Fibroblast of peridontal ligament (primary cell): ENCODE results near the gene PSAT1.

ENCODE experiments used
- DNase-seq: peaks from one replicate; pipeline ENCODE4 v3.0.0-alpha.2; 2010; ENCODE audit errors: extremely low read depth

The PSAT1 gene

DNA sequence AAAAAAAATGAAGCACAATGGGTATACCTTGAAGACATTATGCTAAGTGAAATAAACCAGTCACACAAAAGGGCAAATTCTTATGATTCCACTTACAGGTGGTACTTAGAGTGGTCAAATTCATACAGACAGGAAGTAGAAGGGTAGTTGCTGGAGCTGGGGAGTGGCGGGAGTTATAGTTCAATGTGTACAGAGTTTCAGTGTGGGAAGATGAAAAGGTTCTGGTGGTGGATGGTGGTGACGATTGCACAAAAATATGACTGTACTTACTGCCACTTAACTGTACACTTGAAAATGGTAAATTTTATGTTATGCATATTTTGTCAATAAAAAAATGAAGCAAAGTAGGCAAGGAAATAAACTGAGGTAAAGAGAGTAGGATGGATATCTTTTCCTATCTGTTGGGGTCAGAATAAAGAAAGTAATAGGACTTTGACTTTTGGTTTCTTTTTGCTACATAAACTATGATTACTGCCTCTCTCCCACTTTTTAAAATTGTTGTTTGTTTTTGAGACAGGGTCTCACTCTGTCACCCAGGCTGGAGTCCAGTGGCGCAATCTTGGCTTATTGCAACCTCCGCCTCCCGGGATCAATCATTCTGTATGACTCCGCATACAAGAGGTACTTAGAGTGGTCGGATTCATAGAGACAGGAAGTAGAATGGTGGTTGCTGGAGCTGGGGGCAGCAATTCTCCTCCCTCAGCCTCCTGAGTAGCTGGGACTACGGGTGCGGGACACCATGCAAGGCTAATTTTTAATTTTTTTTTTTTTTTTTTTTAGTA, 4.0 kb upstream of the PSAT1 start:
- no peak for DNase-seq

DNA sequence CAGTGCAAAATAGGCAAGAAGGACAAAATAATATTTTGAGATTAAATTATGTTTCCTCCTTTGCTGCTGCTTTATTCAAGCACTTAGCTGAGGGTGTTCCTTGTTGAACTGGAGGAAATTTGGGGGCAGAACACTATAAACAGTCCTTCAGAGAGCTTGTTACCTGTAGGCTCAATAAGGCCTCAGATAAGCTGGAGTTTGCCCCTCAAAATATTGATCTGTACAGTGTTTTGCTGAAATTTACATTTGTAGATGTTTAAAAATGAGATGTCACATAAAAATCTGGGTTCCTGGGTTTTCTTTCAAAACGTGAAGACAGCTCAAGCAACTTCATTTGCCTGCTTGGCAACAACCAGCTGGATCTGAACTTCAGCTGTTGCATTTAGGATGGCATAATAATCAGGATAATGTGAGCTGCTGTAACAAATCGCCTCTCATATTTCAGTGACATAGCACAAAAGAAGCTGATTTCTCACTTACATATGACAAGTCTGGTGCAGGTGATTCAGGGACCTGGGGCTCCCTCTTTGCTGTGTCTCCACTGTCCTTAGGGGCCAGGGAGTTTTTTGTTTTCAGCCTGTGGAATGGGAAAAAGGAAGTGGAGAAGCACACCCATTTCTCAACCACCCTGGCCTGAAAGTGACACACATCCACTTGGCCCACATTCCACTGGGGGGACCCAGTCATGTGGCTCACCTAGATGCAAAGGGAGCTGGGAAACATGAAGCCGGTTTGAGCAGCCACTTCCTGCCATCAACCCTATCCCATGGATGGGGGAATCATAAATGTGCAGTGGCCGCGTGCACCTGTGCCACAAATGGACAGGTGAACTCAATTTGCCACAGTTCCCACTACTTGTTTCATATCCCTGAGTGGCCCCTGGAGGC, 2.4 kb upstream of the PSAT1 start:
- DNase-seq = no peak

DNA sequence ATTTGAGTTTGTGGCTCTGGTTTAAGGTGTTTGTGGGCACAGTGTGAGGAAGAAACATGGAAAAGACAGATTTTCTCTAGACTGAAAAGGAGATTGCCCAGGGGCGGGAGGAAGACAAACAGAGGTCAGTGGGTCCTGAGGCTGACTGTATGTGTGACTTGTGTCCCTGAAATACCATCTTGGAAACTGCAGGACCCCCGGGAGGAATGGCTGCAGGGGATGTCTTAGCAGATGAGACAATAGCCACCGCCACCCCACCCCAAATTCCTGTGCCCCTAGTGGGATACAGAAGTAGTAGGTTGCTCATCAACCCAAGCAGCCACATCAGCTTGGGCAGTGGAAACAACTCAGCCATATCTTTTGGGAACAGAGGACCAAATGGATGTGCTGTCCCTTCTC, 1.7 kb upstream of the PSAT1 start:
- no peak for DNase-seq

DNA sequence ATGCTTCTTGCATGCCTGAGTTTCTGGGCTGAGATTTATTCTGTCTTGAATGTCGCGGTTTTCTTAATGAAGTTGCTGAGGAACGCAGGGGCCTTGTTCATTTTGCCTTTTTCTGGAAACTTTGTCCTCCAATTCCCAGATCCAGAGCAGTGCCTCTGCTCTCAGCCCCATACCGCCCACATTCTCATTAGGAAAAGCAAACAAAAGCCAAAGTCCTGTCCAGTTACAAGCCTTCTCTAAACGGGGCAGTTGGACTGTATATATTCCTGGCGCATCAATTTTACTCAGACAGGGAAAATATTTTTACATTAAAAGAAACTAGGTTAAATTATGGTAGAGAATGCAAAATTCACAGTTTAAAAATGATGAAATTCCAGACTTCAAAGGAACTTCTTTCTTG, 1.2 kb upstream of the PSAT1 start:
- peak; percentile 26 for DNase-seq

DNA sequence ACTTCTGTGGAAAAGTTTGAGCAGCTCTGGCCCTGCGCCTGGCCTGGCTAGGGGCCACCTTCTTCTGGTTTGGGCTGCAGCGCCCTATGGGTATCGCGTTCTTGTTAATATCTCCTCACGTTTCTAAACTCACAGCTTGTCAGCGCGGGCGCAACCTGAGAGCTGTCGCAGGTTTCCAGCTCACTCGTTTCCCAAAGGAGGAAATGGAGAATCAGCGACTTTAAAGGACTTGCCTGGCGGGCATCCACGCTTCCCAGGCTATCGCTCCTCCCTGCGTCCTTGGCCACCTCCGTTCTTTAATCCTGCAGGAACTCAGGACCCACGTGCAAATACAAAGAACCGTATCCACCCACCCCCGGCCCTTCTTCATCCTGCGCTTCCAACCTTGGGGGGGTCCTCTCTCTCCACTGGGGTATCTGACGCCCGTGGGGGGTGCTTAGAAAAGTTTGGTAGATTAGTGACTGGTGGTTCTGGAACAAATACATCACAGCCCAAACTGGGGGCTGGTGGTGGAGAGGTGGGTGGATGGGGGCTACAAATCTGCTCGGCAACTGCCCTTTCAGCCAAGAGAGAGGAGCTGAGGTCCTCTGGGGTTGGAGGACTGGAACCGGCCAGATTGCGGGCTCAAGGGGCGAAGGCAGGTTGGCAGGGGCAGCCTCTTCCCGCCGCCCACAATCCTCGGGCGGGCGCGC, 578 bp upstream of the PSAT1 start:
- DNase-seq = peak; percentile 49

DNA sequence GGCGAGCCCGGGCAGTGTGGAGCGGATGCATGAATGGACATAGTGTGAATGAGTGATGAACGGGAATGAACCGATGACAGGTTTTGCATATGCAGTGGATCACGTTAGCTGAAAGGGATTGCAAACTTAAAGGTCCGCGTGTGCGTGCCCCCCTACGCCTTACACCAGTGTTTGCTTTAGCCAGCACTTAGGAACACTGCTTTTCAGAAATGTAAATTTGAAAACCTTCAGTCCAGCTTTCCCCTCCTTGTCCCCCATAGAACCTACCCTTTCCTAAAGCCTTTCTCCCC, 692 bp downstream of the PSAT1 start:
- no peak for DNase-seq

DNA sequence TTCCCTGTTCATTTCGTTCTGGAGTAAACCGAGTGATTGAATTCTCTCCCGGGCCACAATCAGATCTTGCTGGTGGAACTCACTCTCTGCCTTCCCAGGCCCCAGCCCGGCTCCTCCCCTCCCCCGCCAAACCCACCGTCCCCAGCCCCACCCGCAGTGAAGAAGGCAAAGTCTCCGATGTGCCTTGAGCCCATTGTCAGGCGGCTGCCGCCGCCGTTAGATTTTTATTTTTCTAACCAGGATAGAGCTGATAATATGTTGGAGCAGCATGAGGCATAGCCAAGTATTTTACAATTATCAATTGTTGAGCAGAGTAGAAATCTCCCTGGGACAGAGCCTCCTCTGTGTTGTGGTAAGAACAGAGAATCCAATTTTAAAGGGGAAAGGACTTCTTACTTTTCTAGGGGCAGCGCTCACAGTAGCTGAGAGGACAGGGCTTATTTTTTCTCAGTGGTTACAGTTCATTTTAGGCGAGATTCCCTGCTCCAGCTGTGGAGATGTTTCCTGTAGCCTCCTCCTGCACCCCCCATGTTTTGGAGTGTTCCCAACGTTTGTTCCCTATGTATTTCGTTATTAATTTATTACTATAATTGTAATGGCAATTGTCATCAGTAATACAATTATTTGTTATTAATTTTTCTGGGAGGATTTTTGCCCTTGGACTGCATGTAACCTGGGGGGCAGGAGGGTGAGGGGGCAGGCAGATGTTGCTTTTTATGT, 1.3 kb downstream of the PSAT1 start:
- no peak for DNase-seq

DNA sequence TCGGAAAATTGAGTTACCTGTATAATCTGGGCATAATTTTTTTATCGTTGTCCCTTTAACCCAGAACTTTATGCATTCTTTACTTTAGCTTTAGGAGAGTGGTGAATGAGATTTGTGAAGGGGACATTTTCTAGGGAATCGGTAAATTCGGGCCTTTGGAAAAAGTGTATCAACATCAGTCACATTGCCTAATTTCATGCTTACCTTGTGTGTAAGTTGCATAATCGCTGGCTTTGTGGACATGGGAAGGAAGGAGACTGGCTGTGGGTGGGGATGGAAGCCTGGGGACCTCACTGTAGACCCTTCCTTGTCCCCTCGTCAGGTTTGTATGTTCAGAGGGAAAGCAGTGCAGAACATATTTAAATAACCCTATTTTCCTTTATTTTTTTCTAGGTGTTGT, 3.3 kb downstream of the PSAT1 start:
- DNase-seq = no peak

DNA sequence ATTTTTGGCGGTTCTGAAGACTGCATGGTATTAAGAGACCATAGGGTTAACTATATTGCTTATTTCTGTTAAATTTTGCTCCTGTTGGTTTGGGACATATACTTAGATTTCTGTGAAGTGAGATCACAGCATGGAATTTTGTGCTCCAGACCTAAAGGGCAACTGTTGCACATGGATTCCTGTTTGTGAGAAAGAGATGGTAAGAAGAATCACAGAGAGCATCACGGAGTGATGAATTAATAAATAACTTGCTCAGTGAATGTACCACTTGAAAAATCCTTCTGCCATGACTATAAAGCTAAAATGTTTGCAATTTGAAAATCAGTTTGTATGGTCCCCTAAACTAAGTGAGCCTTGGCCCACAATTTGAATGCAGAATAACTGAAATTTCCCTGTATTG, 4.5 kb downstream of the PSAT1 start:
- no peak for DNase-seq

DNA sequence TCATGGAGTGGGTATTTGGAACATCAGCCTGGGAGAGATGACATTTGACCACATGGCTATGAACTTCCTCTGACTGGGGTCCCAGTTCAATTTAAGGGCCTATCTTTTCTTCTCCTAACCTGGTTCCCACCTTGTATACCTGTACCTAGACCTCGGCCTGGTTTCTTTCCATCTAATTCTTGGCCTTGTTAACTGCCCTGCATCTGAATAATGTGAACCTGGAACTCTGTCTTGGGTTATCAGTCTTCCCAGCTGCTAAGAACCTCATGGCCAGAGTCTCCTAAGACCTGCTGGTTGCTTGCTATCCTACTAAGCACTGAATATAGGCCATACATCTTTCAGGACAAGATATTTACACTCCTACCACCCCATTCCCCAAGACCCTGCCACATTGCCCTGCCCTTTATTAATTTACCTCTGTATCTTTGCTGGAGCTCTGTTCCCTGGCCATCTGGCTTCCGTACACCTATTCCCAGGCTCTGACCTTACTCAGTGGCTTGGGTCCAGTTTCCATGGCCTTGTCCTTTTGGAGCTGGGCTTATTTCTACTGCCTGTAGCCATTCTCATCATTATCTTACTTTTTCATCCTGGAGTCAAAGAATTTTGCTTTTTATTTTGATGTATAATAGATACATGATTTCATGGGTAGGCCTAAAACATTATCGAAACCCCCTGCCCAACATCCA, 6.6 kb downstream of the PSAT1 start:
- no peak for DNase-seq

DNA sequence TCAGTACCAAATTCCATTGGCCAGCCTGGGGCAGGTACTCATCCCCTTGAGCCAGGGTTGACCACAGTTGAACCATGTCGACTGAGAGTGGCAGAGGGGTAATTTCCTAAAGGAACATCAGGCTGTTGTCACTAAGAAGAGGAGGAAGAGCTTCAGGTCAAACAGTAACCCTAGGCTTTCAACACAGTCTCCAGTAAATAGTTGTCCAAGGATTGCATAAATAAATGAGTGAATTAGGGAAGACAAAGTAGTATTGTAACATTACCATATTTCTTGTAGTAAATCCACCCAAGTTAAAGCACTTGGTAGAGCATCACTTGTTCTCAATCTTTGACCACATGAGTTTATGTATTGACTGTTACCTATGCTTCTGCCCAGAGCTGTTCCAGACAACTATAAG, 7.4 kb downstream of the PSAT1 start:
- no peak for DNase-seq

DNA sequence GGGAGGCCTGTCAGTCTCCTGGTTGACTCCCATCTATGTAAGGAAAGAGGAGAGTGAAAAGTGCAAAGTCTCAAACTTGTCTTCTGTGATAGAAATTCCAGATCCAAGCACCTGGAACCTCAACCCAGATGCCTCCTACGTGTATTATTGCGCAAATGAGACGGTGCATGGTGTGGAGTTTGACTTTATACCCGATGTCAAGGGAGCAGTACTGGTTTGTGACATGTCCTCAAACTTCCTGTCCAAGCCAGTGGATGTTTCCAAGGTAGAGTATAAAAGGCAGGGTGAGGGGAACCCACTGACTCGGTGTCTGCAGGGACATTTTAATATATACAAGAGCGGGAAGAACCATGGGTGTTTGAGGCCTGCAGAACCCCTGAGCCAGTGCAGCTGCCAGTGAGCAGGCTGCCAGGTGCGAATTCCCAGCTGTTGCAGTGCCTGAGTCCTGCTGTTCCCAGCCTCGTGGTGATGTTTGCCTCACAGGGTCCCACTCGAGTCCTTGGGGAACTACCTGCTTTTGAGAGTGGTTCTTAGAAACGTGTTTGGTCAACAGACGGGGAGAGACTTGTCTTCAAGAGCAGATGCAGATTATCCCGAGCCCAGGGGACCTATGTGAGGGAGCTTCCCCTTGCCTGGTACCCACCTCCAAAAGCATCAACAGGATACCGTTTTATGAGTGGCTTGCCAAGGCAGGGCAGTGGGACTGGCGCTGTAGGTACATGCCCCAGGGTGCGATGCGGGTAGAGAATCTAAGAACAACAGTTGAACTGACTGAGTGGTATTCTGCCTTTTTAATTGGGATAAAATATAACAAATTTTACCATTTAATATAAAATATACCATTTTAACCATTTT, 9.5 kb downstream of the PSAT1 start:
- DNase-seq = no peak

DNA sequence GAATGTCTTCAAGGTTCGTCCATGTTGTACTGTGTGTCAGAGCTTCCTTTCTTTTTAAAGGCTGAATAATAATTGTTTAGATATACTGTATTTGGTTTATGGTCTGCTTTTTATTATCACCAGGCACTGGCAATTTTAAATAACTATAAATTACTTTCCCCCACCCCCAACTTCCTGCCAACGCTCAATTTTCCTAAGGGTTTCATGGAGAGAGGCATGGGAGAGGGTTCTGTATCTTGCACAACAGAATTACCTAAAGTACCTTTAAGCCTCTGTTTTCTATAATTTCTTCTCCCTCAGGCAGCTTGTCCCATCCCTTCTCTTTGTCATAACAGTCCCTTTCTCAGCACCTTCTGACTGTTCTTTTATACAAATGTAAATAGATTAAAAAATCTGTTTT, 10.4 kb downstream of the PSAT1 start:
- no peak for DNase-seq

DNA sequence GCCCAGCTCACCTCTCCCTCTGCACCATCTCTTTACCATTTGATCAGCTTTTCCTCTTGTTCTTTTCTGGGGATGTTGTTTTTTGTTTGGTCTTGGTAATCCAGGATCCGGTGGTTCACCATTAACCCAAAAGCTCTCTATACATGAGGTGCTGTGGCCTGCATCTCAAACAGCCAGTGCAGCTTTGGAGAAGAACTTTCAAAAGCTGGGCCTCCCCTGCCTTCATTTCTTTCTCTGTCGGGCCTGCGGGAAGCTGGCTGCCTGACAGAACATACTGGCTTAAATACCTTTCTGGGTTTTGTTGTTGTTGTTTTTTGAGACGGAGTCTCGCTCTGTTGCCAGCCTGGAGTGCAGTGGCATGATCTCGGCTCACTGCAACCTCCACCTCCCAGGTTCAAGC, 12.1 kb downstream of the PSAT1 start:
- DNase-seq = no peak

DNA sequence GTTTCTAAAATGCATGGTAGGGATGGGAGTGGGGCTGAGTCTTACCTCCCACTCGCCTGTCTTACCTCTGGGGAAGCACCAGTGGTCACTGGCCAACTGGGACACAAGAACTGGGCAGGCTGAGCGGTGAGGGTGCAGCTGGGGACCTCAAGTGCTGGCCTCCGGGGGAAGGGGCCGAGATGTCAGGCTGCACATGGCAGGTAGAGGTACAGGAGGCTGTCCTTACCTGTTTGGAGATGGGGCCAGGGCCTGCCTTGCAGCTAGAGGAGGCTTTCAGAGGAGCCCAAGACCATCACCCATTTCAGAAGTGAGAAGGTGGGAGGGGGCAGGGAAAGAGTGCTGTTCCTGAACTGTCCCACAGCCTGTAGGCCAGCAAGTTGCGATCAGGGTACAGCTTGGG, 14.2 kb downstream of the PSAT1 start:
- no peak for DNase-seq

DNA sequence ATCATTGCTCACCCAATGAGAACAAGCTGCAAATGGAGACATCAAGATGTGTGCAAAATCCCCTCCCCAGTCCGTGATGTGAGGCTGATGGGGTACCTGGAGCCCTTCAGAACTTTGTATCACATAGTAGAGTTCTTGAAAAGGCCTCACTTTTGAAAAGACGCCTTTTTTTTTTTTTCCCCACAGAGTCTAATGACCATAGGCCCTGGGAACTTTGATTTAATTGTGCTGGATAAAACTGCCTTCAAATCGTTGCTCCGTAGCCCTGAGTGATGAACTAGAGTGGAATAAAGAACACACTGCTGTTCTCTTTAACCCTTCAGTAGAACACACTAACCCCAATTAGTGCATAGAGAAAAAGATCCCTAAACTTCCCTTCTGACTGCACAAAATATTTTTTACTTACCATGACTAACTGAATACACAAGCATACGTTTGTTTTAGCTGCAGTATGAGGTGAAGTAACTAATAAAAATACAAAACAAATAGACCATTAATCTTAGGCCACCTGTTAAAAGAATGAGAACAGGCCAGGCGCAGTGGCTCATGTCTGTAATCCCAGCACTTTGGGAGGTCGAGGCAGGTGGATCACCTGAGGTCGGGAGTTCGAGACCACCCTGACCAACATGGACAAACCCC, 15.1 kb downstream of the PSAT1 start:
- DNase-seq = no peak

DNA sequence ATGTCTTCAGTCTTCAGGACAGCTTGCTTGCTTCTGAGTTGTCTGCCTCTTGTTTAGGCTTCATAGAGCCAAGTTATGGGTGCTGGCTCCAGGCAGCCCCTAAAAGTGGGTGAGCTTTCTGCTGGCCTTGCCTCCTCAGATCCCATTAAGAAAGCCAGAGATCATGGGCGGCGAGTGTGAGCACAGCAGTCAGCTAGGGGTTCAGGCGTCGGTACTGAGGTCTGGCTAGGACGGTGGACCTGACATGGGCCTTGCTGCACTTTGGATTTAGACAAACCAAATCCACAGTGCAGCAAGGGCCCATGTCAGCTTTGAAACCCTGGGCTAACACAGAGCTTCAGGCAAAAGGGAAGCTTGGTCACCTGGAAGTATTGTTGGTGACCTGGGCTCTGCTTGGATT, 17.6 kb downstream of the PSAT1 start:
- no peak for DNase-seq

DNA sequence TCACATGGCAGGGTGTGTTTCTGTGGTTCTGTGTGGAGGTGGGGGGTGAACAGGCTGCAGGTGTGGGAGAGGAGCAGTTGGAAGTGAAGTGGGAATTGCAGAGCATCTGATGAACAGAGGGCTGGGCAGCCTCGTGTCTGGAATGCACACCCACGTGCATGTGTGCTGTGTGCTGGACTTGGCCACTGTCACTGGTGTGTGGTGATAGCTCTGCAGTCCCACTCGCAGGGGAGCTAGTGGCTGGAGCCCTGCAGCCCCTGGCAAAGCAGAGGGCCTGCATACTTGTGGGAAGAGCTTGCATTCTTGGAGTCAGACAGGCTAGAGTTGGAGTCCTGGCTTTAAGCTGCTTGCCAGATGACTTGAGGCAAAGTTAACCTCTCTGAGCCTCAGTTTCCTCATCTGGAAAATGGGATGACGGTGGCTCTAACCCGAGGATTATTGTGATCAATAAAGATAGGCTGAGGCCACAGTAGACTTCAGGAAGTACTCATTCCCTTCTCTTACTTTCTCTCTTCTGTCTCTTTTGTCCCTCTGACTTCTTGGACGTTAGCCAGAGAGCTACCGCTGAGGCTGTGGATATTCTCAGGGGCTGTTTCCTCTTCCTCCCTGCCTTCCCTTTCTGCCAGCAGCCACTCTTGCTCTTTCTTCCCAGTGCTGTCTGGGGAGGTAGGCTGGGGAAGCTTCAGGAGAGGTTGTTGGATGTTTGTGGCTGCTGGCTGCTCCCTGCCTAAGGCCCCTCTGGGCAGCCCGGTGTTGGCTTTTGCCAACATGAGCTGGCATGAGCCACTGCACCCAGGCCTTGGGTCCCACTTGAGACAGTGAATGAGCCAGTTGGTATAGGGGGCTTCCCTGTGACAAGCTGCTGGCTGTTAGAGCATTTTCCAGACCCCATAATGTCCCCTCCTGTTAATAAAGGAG, 18.3 kb downstream of the PSAT1 start:
- peak; percentile 41 for DNase-seq
